HUES64 (cell line): ENCODE results near the gene SPRYD3.

Source experiments
- H3K27ac ChIP-seq: 2 replicates; pipeline ENCODE4 v1.7.0; 2013; ENCODE audit warnings: low read depth, low read length, inconsistent platforms
- H3K27me3 ChIP-seq: 2 replicates; pipeline ENCODE4 v1.6.1; 2013; ENCODE audit warnings: mild to moderate bottlenecking, low read length; ENCODE audit not compliant: insufficient read depth
- H3K36me3 ChIP-seq: 2 replicates; pipeline ENCODE4 v1.6.1; 2013; ENCODE audit warnings: mild to moderate bottlenecking, low read length; ENCODE audit not compliant: insufficient read depth
- H3K4me1 ChIP-seq: 2 replicates; pipeline ENCODE4 v1.6.1; 2013; ENCODE audit warnings: mild to moderate bottlenecking, low read length, moderate library complexity; ENCODE audit not compliant: insufficient read depth
- H3K4me3 ChIP-seq: 2 replicates; pipeline ENCODE4 v1.5.1; 2013; ENCODE audit warnings: mild to moderate bottlenecking, low read length, moderate library complexity
- H3K9ac ChIP-seq: 2 replicates; pipeline ENCODE4 v1.6.1; 2013; ENCODE audit warnings: mild to moderate bottlenecking, low read depth, low read length
- H3K9me3 ChIP-seq: 2 replicates; pipeline ENCODE4 v1.6.1; 2013; ENCODE audit warnings: low read depth, low read length; ENCODE audit not compliant: insufficient read depth
- WGBS: fragments of 150-250, 120-280 bp; methylation state at CpG from one replicate; pipeline ENCODE4 v1.1.7; 2013; ENCODE audit warnings: missing lambda C conversion rate; 5-methylcytosine and 5-hydroxymethylcytosine counted together

The SPRYD3 gene

DNA sequence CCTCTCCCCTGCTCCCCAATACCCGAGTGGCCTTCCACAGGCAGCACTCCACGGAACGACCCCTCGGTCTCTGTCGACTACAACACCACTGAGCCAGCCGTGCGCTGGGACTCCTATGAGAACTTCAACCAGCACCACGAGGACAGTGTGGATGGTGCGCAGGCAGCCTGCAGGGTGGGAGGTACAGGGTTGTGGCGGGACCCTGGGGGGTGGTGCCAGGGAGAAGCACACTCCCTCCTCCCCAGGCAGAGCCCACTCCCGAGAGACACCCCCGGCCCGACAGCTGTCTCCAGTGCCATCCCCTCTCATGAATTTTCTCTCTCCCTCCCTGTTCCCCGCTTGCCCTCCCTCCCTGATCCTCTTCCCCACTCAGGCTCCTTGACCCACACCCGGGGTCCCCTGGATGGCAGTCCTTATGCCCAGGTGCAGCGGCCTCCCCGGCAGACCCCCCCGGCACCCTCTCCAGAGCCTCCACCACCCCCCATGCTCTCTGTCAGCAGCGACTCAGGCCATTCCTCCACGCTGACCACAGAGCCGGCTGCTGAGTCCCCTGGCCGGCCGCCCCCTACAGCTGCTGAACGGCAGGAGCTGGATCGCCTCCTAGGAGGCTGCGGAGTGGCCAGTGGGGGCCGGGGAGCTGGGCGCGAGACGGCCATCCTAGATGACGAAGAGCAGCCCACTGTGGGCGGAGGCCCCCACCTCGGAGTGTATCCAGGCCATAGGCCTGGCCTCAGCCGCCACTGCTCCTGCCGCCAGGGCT lies 20.3 kb downstream of the SPRYD3 start:
- no peaks in the 10 kb centered on the region for H3K9me3 ChIP-seq
- H3K27me3 ChIP-seq = peaks cover 3% of the 10 kb centered on the region
- 89% methylated on average over 35 of the region's 35 CpGs for WGBS
- H3K27ac ChIP-seq = no peak overlapping the region
- no peaks in the 10 kb centered on the region for H3K4me1 ChIP-seq
- no peak overlapping the region for H3K9ac ChIP-seq
- H3K36me3 ChIP-seq = no peaks in the 10 kb centered on the region
- no peak overlapping the region for H3K4me3 ChIP-seq

DNA sequence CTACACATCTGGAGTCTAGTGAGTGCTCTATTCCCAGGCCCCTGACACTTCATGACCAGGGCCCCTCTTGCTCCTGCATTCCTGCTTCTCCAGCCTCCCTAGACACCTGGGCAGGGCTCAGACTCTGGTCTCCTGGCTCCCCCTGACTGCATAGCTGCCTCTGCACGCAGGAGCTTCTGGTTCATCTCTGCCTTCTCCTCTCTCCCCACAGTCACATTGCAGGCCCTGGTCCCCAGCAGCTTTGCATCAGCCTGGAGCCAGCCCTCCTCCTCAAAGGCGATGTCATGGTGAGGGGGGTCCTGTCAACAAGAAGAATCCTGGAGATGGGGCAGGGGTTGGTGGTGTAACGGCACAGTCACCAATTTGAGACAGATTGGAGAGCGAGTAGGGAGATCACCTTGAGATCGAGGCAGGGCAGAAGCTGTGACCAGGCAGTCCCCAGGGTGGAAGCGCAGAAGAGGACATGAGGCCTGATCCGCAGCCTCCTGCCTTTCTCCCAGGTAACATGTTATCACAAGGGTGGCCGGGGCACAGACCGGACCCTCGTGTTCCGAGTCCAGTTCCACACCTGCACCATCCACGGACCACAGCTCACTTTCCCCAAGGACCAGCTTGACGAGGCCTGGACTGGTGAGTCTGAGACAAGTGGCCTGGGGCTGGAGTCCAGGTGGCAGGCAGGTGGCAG lies 21.2 kb downstream of the SPRYD3 start:
- no peak overlapping the region for H3K27ac ChIP-seq
- 93% methylated on average over 13 of the region's 13 CpGs for WGBS
- H3K4me3 ChIP-seq = no peak overlapping the region
- H3K9me3 ChIP-seq = no peaks in the 10 kb centered on the region
- no peaks in the 10 kb centered on the region for H3K36me3 ChIP-seq
- H3K4me1 ChIP-seq = peaks cover 3% of the 10 kb centered on the region
- H3K27me3 ChIP-seq = peaks cover 3% of the 10 kb centered on the region
- H3K9ac ChIP-seq = no peak overlapping the region

DNA sequence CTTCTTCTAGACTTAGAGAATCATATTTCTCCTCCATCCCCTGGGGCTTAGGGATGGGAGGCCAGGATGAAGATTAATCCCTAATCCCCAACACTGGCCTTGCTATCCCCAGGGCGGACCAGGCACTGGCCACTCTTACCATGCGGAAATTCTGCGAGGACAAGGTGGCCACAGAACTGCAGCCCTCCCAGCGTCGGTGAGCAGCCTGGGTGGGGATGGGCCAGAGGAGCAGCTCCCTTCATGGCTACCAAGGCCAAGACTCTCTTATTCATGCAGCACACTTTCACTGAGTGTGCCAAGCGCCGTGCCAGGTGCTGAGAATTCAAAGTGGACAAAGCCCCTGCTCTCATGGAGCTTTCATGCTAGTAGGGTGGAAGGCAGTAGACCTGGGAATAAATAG lies 22.3 kb downstream of the SPRYD3 start:
- WGBS = 93% methylated on average over 7 of the region's 7 CpGs
- H3K9ac ChIP-seq = no peak overlapping the region
- H3K27ac ChIP-seq = no peak overlapping the region
- H3K9me3 ChIP-seq = no peaks in the 10 kb centered on the region
- peaks cover under 1% of the 10 kb centered on the region; the same call in 1 of the 2 replicates for H3K36me3 ChIP-seq
- no peak overlapping the region for H3K4me3 ChIP-seq
- peaks cover 3% of the 10 kb centered on the region for H3K4me1 ChIP-seq
- peaks cover 3% of the 10 kb centered on the region for H3K27me3 ChIP-seq

DNA sequence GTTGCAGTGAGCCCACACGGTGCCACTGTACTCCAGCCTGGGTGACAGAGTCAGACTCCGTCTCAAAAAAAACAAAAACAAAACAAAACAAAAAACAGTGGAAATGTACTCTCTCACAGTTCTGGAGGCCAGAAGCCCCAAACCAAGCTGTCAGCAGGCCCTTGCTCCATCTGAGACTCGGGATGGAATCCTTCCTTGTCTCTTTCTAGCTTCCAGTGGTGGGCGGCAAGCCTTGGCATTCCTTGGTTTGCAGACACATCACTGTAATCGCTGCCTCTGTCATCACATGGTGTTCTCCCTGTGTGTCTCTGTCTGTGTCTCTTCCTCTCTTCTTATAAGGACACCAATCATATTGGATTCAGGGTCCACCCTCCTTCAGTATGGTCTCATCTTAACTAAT lies 22.9 kb downstream of the SPRYD3 start:
- H3K9me3 ChIP-seq = no peaks in the 10 kb centered on the region
- H3K36me3 ChIP-seq = peaks cover 4% of the 10 kb centered on the region; the same call in 1 of the 2 replicates
- peaks cover 3% of the 10 kb centered on the region for H3K27me3 ChIP-seq
- H3K4me3 ChIP-seq = no peak overlapping the region
- no peak overlapping the region for H3K27ac ChIP-seq
- 84% methylated on average over 5 of the region's 5 CpGs for WGBS
- H3K9ac ChIP-seq = no peak overlapping the region
- peaks cover 3% of the 10 kb centered on the region for H3K4me1 ChIP-seq

DNA sequence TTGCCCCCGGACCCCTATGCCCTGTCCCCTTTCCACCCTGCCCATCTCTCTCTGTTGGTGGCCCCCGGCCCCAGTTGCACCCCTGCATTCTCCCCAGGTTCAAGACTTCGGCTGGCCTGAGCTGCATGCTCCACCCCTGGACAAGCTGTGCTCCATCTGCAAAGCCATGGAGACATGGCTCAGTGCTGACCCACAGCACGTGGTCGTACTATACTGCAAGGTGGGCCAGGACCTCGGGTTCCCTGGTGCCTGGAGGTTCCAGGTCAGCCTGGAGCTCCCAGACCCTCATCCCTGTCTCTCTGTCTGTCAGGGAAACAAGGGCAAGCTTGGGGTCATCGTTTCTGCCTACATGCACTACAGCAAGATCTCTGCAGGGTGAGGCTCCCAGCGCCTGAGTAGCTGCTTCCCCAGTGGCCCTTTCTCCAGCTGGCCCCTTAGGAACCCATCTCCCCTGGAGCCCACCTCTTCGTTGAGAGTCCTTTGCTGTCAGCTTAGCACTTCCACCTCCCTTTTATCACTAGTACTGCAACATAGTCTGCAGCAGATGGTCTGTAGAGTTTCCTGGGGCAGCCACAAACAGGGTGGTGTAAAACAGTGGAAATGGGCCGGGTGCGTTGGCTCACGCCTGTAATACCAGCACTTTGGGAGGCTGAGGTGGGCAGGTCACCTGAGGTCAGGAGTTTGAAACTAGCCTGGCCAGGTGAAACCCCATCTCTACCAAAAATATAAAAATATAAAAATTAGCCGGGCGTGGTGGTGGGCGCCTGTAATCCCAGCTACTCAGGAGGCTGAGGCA lies 23.5 kb downstream of the SPRYD3 start:
- H3K4me1 ChIP-seq = peaks cover 9% of the 10 kb centered on the region
- H3K27me3 ChIP-seq = peaks cover 3% of the 10 kb centered on the region
- no peak overlapping the region for H3K4me3 ChIP-seq
- peaks cover 4% of the 10 kb centered on the region; the same call in 1 of the 2 replicates for H3K36me3 ChIP-seq
- H3K9ac ChIP-seq = no peak overlapping the region
- no peaks in the 10 kb centered on the region for H3K9me3 ChIP-seq
- no peak overlapping the region for H3K27ac ChIP-seq
- 92% methylated on average over 15 of the region's 15 CpGs for WGBS

DNA sequence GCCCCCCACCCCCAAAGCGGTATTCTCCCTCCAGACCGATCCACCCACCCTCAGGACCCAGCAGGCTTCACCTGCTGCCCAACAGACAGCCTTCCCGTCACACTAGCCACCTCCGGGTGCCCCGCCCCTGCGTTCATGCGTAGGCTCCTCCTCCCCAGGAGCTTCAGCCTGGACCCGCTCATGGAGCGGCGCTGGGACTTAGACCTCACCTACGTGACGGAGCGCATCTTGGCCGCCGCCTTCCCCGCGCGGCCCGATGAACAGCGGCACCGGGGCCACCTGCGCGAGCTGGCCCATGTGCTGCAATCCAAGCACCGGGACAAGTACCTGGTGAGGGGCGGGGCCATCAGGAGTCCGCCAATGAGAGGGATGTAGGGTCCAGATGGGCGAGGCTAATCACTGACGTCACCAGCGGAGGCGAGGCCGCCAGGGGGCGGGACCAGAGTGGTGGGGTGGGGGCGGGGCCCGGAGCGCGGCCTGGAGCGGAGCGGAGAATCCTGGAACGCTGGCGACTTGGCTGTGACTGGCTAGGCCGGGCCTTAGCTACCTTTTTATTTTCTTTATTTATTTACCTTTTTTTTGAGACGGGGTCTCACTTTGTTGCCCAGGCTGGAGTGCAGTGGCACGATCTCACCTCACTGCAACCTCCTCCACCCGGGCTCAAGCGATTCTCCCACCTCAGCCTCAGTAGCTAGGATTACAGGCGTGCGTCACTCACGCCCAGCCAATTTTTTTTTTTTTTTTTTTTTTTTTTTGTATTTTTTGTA lies 24.9 kb downstream of the SPRYD3 start:
- H3K4me3 ChIP-seq = peak overlapping the region; percentile 83
- peak overlapping the region; percentile 92 for H3K27ac ChIP-seq
- 7% methylated on average over 47 of the region's 48 CpGs for WGBS
- peaks cover 21% of the 10 kb centered on the region for H3K4me1 ChIP-seq
- peaks cover 4% of the 10 kb centered on the region; the same call in 1 of the 2 replicates for H3K36me3 ChIP-seq
- peaks cover 3% of the 10 kb centered on the region for H3K27me3 ChIP-seq
- peak overlapping the region; percentile 67 for H3K9ac ChIP-seq
- H3K9me3 ChIP-seq = no peaks in the 10 kb centered on the region

DNA sequence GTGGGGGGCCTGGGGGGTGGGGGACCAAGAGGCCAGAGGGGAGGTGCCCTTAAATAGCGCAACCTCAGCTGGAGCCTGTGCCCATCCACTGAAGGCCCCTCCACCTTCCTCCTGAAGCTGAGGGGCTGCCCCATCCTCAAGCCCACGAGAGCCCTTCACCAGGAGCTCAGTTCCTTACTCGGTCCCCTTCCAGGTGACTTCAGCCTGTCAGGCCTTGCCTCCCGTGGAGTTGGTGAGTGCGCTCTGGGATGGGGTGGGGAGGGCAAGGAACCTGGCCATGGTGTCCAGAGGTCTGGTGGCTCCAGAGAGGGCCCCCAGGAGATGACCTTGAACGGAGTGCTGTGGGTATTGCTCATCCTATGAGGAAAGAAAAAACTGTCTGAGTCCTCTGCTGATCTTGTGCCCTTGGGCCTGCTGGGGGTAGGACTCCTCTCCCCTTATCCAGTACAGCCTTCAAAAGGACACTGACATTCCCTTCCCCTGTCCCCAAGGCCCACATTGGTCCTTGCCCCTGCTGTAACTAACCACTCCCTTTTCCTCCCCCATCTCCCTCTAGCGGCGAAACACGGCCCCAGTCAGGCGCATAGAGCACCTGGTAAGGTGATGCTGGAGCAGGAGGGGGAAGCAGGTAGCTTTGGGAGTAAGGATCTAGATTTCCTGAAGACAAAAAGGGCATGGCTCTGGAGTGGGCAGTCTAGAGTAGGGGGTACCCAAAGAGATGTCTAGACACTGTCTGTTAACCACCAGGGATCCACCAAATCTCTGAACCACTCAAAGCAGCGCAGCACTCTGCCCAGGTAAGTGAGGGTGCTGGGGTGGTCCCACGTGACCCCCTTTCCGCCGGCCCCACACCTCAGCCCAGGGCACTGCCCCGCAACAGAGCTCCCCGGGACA lies 25.7 kb downstream of the SPRYD3 start:
- Histone ChIP-seq H3K4me1 (peaks cover 30% of the 10 kb centered on the region), H3K9ac (peak overlapping the region; percentile 67; the same call in 1 of the 2 replicates), H3K9me3 (no peaks in the 10 kb centered on the region), H3K4me3 (peak overlapping the region; percentile 83), H3K27ac (peak overlapping the region; percentile 92; the same call in 1 of the 2 replicates), H3K27me3 (peaks cover 3% of the 10 kb centered on the region), H3K36me3 (peaks cover 4% of the 10 kb centered on the region; the same call in 1 of the 2 replicates)
- 35% methylated on average over 16 of the region's 16 CpGs for WGBS

DNA sequence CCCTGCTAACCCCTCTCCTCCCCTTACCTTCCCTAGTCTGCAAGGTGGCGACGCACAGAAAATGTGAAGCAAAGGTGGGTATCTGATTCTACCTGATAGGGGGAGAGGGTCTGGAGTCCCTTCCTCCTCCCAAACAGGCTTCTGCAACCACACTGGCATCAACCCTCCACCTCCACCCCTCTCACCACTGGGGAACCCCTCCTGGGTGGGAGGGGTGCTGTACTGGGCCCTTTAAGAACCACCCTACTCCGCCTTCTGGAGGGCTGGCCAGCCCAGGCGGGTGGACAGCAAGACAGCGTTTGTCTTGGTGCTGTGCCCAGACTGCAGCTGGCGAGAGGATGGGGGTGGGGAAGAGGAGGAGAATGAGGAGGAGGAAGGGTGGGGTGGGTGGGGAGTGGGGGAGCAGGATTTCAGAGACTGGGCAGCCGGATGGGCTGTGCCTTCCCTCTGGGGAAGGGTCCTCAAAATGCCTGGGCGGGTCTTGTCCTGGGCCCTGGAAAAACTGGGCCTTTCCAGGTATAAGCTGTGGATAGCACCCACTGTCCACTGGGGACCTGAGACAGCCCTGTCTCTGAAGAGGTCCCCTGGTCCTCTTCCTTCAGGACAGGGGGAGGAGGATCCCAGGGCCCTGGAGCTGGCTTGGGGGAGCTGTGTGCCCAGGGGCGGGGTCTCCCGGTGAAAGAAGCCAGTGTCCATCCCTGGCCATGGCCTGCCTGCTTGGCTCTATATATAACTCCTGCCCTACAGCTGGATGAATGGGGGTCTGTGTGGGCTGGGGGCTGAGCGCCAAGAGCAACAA lies 26.6 kb downstream of the SPRYD3 start:
- Histone ChIP-seq H3K27ac (no peak overlapping the region), H3K9me3 (no peaks in the 10 kb centered on the region), H3K9ac (no peak overlapping the region), H3K4me1 (peaks cover 38% of the 10 kb centered on the region), H3K27me3 (peaks cover 3% of the 10 kb centered on the region), H3K36me3 (peaks cover 4% of the 10 kb centered on the region; the same call in 1 of the 2 replicates), H3K4me3 (no peak overlapping the region)
- 90% methylated on average over 9 of the region's 11 CpGs for WGBS

DNA sequence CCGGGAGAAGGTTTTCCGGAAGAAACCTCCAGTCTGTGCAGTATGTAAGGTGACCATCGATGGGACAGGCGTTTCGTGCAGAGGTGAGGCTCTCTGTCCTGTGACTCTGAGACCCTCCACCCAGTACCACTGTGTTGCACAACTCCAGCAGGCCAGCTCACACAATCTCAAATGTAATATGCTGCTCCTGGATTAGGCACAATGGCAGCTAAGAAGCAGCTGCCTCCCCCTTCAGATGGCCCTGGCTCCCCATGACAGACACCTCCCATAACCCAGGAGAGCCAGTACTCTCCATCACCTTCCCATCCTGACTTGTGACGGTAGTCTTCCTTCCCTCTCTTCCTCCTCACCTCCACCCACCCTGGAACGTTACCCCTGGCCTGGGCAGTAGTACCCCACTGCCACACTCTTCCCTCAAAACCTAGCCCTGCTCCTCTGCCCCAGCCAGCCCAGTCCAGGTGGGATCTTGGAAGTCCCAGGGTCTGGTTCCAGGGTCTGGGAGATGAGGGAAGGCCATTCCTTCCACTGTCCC lies 27.2 kb downstream of the SPRYD3 start:
- Histone ChIP-seq H3K27ac (no peak overlapping the region), H3K4me3 (no peak overlapping the region), H3K27me3 (peaks cover under 1% of the 10 kb centered on the region; the same call in 1 of the 2 replicates), H3K9ac (no peak overlapping the region), H3K9me3 (no peaks in the 10 kb centered on the region), H3K36me3 (peaks cover 4% of the 10 kb centered on the region; the same call in 1 of the 2 replicates), H3K4me1 (peaks cover 39% of the 10 kb centered on the region)
- 92% methylated on average over 7 of the region's 7 CpGs for WGBS
